Mucosa of stomach (tissue), 1 donor: ENCODE measurements around the gene UBALD1.

Source experiments
- H3K27me3 ChIP-seq: one replicate; pipeline ENCODE4 v1.7.0; 2013; ENCODE audit warnings: mild to moderate bottlenecking, low read length; ENCODE audit not compliant: control insufficient read depth, insufficient read depth
- H3K36me3 ChIP-seq: one replicate; pipeline ENCODE4 v1.7.0; 2013; ENCODE audit warnings: low read length; ENCODE audit not compliant: control insufficient read depth, insufficient read depth
- H3K4me1 ChIP-seq: one replicate; pipeline ENCODE4 v1.7.0; 2013; ENCODE audit warnings: mild to moderate bottlenecking, low read length; ENCODE audit not compliant: control insufficient read depth, insufficient read depth
- H3K4me3 ChIP-seq: one replicate; pipeline ENCODE4 v1.7.0; 2013; ENCODE audit warnings: low read length
- H3K9ac ChIP-seq: one replicate; pipeline ENCODE4 v1.7.0; 2013; ENCODE audit warnings: mild to moderate bottlenecking, low read length, moderate library complexity
- H3K9me3 ChIP-seq: one replicate; pipeline ENCODE4 v1.7.0; 2013; ENCODE audit warnings: mild to moderate bottlenecking, low read length, moderate library complexity; ENCODE audit not compliant: control insufficient read depth
- donor health status: Pancreatic carcinoma.

The UBALD1 gene

GRCh38 chr16:4609200-4610010 is 5.3 kb downstream of the UBALD1 start:
- no peaks in the 10 kb centered on the region for H3K9me3 ChIP-seq

GRCh38 chr16:4608704-4608980 is 6.0 kb downstream of the UBALD1 start:
- H3K4me3 ChIP-seq = no peak overlapping the region
- H3K36me3 ChIP-seq = no peaks in the 10 kb centered on the region
- peaks cover 18% of the 10 kb centered on the region for H3K4me1 ChIP-seq
- no peaks in the 10 kb centered on the region for H3K27me3 ChIP-seq
- H3K9me3 ChIP-seq = no peaks in the 10 kb centered on the region
- H3K9ac ChIP-seq = no peak overlapping the region

More at GRCh38 chr16:4609200-4610010, 5.3 kb downstream of the UBALD1 start:
- no peak overlapping the region for H3K4me3 ChIP-seq
- H3K27me3 ChIP-seq = no peaks in the 10 kb centered on the region
- no peak overlapping the region for H3K9ac ChIP-seq
- peaks cover 18% of the 10 kb centered on the region for H3K4me1 ChIP-seq
- no peaks in the 10 kb centered on the region for H3K36me3 ChIP-seq

- Histone ChIP-seq H3K4me1 (peaks cover 12% of the 10 kb centered on the region), H3K27me3 (no peaks in the 10 kb centered on the region), H3K9ac (no peak overlapping the region), H3K4me3 (no peak overlapping the region), H3K36me3 (no peaks in the 10 kb centered on the region), H3K9me3 (no peaks in the 10 kb centered on the region)
Observed at GRCh38 chr16:4607841-4608703, 6.6 kb downstream of the UBALD1 start.

GRCh38 chr16:4606354-4606753 is 8.3 kb downstream of the UBALD1 start:
- Histone ChIP-seq H3K9ac (no peak overlapping the region), H3K9me3 (no peaks in the 10 kb centered on the region), H3K4me3 (no peak overlapping the region), H3K36me3 (no peaks in the 10 kb centered on the region), H3K27me3 (peaks cover 9% of the 10 kb centered on the region), H3K4me1 (peaks cover 6% of the 10 kb centered on the region)

- H3K4me3 ChIP-seq = no peak overlapping the region
- peaks cover 6% of the 10 kb centered on the region for H3K4me1 ChIP-seq
- no peak overlapping the region for H3K9ac ChIP-seq
- H3K27me3 ChIP-seq = peaks cover 9% of the 10 kb centered on the region
- H3K9me3 ChIP-seq = no peaks in the 10 kb centered on the region
- H3K36me3 ChIP-seq = no peaks in the 10 kb centered on the region
Observed at GRCh38 chr16:4604401-4604800, 10.3 kb downstream of the UBALD1 start.

- Histone ChIP-seq H3K36me3 (no peaks in the 10 kb centered on the region), H3K9ac (no peak overlapping the region), H3K9me3 (no peaks in the 10 kb centered on the region), H3K27me3 (peaks cover 9% of the 10 kb centered on the region), H3K4me3 (no peak overlapping the region), H3K4me1 (peaks cover 6% of the 10 kb centered on the region)
Observed at GRCh38 chr16:4603624-4604170, 11.0 kb downstream of the UBALD1 start.

GRCh38 chr16:4602331-4602730 is 12.4 kb downstream of the UBALD1 start:
- Histone ChIP-seq H3K27me3 (peaks cover 9% of the 10 kb centered on the region), H3K9ac (no peak overlapping the region)

GRCh38 chr16:4601864-4602186 is 12.9 kb downstream of the UBALD1 start:
- peaks cover 9% of the 10 kb centered on the region for H3K27me3 ChIP-seq
- no peaks in the 10 kb centered on the region for H3K9me3 ChIP-seq
- no peaks in the 10 kb centered on the region for H3K36me3 ChIP-seq
- H3K4me1 ChIP-seq = peaks cover 13% of the 10 kb centered on the region
- no peak overlapping the region for H3K4me3 ChIP-seq
- H3K9ac ChIP-seq = no peak overlapping the region

More at GRCh38 chr16:4602331-4602730, 12.4 kb downstream of the UBALD1 start:
- Histone ChIP-seq H3K4me3 (no peak overlapping the region), H3K36me3 (no peaks in the 10 kb centered on the region), H3K9me3 (no peaks in the 10 kb centered on the region), H3K4me1 (peaks cover 9% of the 10 kb centered on the region)

GRCh38 chr16:4601036-4601863 is 13.4 kb downstream of the UBALD1 start:
- Histone ChIP-seq H3K9me3 (no peaks in the 10 kb centered on the region), H3K27me3 (peaks cover 9% of the 10 kb centered on the region), H3K4me1 (peaks cover 10% of the 10 kb centered on the region), H3K9ac (no peak overlapping the region), H3K4me3 (no peak overlapping the region), H3K36me3 (no peaks in the 10 kb centered on the region)

GRCh38 chr16:4599545-4599944 is 15.1 kb downstream of the UBALD1 start:
- Histone ChIP-seq H3K36me3 (no peaks in the 10 kb centered on the region), H3K4me1 (peaks cover 10% of the 10 kb centered on the region), H3K9ac (no peak overlapping the region), H3K27me3 (peaks cover 9% of the 10 kb centered on the region), H3K4me3 (no peak overlapping the region), H3K9me3 (no peaks in the 10 kb centered on the region)

- Histone ChIP-seq H3K4me1 (peaks cover 10% of the 10 kb centered on the region), H3K36me3 (no peaks in the 10 kb centered on the region), H3K9me3 (no peaks in the 10 kb centered on the region), H3K27me3 (peaks cover 9% of the 10 kb centered on the region), H3K4me3 (no peak overlapping the region), H3K9ac (no peak overlapping the region)
Observed at GRCh38 chr16:4599037-4599436, 15.7 kb downstream of the UBALD1 start.
